HG02981 (cell line): ENCODE data around the gene RAC2.
"Not testable (repeated sequence)": the region's sequence is repeated elsewhere in the genome, so short reads cannot be mapped to it uniquely, and the experiment has no call there.

Experiments
- ATAC-seq: cut with Tn5 transposase; IDR thresholded peaks from one replicate; pipeline ENCODE4 v1.9.1; 2021; ENCODE audit warnings: mild to moderate bottlenecking, moderate library complexity; ENCODE audit not compliant: unreplicated experiment

Gene RAC2

DNA sequence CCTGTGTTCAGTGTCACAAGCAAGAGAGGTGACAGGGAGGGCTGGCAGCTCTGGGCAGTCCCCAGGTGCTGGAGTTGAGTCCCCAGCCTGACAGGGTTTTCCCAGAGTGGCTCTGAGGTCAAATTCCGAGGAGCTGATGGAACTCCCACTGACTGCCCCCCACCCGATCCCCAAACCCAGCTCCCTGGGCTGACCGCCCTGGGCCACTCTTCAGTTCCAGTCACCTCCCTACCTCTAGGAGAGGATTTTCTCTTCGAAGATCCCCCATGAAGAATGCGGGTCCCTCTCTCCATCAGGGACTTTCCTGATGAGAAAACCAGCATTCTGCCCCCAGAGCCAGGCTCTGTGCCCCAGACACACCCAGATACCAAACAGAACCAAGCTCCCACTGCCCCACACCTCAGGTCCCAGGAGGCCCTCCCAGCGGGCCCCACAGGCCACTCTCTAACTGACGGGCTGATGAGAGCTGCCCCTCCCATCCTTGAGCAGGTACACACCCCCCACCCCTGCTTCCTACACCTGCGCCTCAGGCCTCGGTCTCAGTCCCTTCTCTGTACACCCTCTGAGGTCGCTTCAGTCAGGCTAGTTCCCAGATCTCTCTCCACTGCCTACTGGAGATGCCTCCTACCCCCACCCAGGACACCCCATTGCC, 12.1 kb upstream of the RAC2 start:
- ATAC-seq: no peak

DNA sequence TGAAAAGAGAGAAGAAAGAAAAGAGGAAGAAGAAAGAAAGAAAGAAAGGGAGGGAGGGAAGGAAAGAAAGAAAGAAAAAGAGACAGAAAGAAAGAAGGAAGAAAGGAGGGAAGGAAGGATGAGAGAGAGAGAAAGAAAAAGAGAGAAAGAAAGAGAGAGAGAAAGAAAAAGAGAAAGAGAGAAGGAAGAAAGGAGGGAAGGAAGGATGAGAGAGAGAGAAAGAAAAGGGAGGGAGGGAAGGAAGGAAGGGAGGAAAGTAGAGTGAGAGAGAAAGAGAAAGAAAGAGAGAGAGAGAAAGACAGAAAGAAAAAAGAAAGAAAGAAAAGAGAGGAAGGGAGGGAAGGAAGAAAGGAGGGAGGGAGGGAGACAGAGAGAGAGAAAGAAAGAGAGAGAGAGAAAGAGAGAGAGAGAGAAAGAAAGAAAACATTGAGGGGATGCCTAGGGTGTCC, 11.5 kb upstream of the RAC2 start:
- ATAC-seq: no peak

DNA sequence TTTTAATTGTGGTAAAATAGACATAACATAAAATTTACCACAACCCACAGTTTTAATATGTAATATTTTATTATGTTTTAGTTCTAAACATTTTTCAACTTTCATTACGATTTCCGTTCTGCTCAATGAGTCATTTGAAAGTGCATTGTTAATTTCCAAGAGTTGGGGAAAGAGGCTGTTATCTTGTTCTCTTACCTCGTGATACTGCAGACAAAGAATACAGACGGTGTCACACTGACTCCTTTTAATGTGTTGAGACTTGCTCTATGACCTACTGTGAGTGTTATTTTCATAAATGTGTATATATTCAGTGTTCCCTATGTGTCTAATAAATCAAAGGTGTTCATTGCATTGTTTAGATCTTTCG, 10.8 kb upstream of the RAC2 start:
- no peak for ATAC-seq

DNA sequence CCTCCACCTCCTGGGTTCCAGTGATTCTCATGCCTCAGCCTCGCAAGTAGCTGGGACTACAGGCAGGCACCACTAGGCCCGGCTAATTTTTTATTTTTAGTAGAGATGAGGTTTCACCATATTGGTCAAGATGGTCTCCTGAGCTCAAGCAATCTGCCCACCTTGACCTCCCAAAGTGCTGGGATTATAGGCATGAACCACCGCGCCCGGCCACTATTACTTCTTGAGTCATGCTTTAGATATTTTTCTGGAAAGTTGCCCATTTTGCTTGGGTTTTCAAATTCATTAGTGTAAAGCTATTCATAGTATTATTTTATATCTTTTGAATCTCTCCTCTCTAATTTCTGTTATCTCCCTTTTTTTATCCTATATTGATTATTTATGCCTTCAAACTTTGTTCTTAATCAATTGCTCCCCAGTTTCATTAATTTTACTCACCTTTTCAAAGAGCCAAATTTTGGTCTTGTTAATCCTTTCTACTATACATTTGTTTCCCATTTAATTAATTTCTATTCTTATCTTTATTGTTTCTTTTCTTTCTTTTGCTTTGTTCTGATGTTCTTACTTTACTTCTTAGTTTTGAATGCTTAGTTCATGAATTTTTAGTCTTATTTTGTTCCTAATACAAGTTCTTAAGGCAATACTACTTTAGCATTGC, 10.3 kb upstream of the RAC2 start:
- no peak for ATAC-seq

DNA sequence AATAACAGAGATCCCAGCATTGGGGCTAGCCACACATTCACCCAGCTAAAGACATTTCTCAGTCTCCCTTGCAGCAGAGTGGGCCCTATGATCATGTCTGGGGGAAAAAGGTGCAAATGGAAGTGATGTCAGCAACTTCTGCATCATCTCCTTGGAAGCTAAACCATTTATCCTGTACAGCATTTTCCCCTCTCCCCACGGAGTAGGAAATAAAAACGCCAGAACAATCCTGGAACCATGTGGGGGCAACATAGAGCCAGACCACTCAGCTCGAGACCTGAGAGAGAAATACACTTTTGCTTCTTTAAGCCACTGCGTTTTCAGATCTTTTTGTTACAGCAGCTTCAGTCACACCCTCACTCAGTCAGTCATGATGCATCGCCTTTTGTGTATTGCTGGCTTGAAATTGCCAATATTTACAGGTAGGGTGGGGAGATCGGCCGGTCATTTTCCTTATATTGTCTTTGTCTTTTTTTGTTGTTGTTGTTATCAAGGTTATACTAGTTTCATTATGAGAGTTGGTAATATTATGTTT, 9.1 kb upstream of the RAC2 start:
- ATAC-seq: no peak

DNA sequence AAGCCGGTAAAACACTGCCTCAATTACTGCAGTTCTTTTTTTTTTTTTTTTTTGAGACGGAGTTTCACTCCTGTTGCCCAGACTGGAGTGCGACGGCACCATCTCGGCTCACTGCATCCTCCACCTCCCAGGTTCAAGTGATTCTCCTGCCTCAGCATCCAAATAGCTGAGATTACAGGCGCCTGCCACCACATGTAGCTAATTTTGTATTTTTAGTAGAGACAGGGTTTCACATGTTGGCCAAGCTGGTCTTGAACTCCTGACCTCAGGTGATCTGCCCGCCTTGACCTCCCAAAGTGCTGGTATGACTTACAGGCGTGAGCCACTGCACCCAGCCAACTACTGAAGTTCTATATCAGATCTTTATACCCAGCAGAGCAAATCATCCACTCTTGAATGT, 7.8 kb upstream of the RAC2 start:
- not testable (repeated sequence) for ATAC-seq

DNA sequence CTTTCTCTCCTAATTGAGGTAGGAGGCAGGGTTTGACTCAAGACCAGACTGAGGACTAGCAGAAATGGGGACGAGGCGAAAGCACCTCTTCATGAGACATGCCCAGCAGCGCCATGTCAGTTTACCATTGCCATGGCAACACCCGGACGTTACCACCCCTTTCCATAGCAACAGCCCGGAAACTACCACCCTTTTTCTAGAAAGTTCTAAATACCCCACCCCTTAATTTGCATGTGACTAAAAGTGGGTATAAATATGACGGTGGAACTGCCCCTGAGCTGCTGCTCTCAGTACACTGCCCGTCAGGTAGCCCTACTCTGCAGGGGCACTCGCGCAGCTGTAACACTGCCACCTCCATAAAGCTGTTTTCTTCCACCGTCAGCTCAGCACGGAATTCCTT, 5.9 kb upstream of the RAC2 start:
- no peak for ATAC-seq

DNA sequence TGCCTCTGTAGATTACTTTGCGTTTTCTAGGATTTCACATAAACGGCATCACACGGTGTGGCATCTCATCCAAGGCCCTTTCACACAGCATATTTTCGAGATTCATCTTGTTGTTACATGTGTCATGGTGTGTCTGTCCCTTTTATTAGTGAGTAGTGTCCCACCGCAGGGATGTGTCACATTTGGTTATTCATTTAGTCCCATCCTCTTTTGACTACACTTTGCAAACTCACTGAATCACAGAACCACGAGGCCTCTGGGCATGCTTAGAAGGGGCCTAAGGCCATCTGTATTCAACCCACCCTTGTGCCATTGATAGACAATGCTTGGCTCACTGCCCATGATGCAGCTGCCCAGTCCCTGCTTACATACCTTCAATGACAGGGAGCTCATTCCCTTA, 4.2 kb upstream of the RAC2 start:
- ATAC-seq: no peak

DNA sequence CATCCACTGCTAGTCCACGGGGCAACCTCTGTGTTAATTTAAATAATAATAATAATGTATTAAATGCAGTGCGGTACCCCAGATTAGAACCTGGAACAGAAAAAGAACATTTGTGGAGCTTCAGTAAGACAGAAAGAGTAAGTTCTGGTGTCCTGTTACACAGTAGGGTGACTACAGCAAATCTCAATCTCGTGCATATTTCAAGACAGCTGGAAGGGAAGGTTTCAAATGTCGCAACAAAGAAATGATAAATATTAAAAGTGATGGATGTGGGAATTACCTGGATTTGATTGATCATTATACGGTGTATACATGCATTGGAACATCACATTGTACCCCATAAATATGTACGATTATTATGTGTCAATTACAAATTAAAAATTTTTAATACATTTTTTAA, 1.7 kb upstream of the RAC2 start:
- no peak for ATAC-seq

DNA sequence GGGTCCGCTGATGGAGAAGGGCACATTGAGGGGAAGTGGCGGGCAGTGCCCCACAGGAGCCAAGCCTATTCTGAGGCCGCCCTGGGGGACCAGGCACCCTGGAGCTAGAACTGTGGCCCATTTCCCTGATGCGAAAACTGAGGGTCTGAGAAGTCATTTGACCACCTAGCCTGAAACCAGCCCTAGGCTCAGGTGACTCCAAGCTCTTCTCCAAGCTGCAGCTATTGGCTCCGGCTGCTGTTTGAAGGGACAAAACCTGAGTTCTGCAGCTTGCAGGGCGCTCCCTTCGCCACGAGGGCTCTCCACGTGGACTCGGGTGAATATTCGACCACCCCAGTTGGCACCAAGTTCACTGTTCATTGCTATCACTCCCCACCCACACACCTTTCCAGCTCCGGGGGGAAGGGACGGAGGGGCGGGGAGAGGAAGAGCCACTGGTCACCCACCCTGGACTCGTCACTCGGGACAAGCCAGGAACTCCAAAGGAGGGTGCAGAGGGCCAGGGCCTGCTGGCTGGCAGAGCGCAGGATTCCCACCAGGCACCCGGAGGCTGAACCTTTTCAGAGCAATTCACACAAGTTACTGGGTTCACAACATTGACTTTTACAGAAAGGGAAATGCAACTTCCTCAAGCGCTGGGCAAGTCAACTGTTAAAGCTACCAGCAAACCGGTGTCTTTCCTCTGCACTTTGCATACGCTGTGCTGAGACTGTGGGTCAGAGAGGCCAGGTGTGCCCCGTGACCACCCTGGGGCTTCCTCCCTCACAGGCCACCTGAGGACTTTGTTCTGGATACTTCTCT, 1.1 kb upstream of the RAC2 start:
- ATAC-seq: peak; percentile 30

DNA sequence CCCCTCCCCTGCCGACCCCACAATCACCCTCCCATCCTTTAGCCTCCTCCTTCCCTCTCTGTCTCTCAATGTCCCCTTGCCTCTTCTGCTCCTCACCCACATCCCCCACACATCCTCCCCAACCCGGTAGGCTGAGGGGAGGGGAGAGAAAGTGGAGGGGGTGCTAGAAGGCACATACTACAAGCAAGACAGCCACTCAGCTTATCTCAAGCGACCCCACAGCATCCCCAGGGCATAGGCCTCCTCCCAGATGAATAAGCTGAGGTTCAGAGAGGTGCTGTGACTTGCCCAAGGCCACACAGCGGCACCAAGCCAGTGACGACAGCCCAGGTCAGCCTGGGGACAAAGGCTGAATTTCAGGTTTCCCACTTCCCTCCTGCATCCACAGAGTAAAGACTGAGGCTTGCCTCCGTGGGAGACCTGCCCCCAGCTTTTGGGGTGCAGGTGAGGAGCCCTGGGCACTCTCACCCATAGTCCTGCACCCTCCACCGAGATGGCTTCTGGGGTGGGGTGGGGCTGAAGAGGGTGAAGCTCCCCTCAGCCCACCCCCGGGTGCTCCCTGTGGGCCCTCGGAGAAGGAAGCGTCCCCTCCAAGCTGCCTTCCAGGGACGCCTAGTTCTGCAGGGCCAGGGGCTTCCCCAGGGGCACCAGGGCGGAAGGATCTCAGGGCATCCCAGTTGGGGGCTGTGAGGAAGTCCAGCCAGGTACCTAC, 511 bp downstream of the RAC2 start:
- ATAC-seq: peak; percentile 4

DNA sequence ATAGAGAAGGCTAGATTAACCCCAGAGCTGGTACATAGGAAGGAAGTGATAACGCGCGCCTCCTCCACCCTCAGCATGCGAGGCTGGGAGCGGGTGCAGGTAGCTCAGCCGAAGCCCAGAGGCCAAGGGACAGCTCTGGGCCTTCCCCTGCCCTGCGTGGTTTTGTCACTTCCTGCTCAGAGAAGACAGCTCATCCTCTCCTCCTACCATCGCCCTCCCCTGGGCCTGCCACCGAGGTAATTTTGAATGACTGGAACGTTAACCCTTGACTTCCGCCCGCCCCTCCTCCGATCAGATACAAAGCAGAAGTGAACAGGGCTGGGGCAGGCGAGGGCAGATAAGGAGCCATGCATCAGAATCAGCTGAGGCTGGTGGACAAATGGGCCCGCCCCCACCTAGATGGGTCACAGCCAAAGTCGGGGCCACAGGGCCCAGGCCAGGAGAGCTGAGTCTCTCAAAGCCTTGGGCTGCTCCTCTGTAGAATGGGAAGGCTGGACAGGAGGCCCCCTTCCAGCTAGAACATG, 1.6 kb downstream of the RAC2 start:
- ATAC-seq: peak; percentile 53

DNA sequence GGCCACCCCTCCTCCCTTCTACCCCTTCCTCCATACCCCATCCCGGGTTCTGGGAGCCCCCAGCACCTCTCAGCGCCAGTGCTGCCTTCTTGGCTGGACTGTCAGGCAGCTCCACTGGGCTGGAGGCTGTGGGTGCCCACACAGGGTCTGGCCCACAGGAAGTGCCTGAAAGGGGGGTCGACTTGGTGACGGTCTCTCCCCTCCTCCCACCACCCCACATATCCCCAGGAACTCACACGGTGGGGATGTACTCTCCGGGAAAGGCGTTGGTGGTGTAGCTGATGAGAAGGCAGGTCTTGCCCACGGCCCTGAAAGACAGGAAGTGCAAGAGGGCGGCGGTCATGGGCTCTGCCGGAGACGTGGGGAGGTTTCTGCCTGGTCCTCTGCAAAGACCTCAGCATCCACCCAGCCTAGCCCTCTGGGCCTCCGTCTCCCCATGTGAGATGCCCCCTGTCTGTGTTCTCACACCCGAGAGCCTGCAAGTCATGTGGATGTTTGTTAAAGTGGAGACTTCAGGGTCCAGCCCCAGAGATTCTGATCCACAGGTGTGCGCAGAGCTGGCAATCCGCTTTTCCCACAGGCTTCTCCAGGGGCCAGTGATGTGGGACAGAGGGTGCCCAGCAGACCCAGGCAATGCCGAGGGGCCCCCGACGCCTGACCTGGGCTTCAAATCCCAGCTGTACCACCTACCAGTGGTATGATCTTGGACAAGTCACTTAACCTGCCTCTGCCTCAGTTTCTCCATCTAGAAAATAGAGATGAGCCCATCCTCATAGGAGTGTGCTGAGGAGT, 2.5 kb downstream of the RAC2 start:
- ATAC-seq: no peak

DNA sequence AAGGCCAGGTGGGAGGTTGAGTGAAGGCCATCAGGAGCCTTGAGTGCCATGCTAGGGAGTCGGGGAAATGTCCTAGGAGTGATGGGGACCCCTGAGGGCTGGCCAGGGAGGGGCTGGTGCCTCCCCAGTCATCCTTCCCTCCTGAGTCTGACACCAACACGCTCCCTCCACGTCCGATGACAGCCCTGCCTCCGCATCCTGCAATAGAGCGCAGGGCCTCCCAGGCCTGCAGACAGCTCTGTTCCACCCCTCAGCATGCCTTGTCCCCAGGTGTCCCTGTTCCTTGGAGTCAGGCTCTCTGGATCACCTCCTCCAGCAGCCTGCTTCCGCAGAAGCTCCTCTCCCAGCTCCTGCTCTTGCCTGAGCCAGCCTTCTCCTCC, 3.1 kb downstream of the RAC2 start:
- ATAC-seq: no peak

DNA sequence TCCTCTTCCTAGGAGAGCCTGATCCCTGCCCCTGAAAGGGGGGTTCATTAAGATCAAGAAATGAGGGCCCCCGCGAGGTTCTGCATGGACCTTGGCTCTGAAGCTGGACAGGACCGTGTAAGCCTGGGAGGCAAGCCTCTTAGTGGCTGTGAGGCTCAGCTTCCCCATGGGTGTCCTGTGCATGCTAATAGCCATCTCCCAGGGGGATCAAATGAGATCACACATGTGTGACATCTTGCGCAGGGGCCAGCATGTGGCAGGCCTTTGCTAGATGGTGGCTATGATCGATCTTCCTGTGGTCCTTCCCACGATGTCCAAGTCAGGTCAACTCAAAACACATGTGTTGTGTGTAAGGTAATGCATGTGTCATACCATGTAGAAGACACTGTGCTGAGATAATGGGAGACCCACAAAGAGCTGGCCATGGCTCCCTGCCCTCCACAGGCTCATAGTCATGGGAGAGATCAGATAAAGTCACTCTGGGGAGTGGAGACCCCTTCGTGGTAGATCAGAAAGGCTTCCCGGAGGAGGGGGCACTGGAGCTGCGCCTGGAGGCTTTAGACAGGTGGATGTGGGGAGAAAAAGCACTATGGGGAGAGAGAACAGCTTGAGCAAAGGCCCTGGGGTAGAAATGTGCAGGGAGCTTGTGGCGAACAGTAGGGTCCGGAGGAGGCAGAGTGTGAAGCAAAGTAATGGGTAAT, 3.7 kb downstream of the RAC2 start:
- ATAC-seq: no peak

DNA sequence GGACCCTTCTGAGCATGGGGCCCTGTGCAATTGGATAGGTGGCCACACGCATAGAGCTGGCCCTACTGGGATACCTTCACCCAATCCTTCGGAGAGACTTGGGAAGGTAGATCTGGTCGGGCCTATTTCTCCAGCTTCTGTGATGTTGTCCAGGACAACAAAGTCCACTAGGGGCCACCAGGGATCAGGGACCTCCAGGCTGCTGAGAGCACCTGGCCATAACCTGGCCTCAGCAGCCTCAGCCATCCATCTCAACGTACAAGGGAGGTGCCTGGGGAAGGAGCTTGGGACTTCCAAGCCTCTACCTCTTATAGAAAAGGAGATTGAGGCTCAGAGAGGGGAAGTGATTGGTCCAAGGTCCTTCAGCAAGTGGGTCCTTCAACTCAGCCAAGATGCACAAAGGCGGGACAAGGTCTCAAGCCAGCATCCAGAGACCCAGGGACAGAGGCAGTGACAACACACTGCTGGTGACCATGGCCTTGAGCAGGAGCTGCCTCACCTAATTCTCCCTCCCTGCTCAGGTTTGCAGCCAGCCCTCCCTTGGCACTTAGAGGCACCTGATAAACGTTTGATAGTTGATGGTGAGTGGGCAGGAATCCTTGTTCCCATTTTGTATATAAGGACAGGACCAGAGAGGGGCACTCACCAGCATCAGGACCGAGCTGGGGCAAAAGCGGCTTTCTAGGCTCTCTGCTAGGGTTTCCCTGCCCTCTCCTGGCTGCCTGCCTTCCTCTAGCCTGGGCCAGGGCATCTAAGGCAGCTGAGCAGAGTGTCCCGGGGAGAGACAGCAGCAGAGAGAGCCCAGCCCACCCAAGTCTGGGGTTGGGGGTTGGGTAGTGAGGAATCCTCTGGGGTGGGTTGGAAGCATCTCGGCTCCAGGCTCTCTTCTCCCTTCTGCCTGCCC, 4.5 kb downstream of the RAC2 start:
- ATAC-seq: no peak

DNA sequence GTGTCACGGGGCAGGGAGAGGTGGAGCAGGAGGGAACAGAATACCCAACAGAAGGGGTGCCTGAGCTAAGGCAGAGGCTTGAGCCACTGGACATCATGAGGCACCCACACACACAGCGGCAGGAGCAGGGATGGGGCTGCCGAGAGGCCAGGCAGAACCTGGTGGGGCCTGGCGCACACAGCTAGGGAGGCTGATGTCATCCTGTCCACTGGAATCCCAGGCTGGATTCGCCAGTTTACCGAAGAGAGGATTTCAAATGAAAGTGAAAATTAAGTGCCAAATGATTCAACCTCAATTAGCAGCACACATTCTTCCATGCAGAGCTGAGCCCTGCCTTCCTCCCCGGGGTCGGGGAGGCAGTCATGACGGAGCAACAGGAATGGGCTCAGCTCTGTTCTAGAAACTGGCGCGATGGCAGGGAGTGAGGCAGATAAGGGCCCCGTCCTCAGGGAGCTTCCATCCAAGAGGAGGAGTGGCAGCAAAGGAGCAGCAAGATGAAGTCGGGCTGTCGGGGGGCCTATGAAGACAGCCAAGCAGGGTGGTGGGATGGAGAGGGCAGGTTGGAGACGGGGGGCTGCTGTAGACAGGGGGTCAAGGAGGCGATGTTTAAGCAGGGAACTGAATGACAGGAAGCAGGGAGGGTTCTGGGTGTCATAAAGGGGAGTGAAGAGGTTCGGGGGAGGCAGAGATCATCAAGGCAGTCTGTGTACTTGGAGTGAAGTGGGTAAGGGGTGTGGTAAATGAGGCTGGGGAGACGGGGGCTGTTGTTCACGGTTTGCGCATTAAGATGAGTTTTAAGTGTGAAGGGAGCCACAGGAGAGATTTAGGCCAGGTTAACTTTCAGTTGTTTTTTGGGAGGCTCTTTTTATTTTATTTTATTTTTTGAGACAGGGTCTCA, 6.4 kb downstream of the RAC2 start:
- no peak for ATAC-seq
